Loucy (cell line): ENCODE data around the gene GRB10.

Source experiments
- EZH2phosphoT487 ChIP-seq: fragments of 200-600 bp; IDR thresholded peaks from 2 replicates; pipeline ENCODE4 v1.6.1; 2018; ENCODE audit warnings: antibody characterized with exemption, mild to moderate bottlenecking, moderate library complexity, borderline replicate concordance
- TF ChIP-seq, protein P1 (sequence below): fragments of 200-600 bp; sonication (generic); conservative IDR thresholded peaks from 2 replicates; pipeline ENCODE4 v1.5.1; 2014; ENCODE audit warnings: mild to moderate bottlenecking, antibody characterized with exemption, low read length

DNA sequence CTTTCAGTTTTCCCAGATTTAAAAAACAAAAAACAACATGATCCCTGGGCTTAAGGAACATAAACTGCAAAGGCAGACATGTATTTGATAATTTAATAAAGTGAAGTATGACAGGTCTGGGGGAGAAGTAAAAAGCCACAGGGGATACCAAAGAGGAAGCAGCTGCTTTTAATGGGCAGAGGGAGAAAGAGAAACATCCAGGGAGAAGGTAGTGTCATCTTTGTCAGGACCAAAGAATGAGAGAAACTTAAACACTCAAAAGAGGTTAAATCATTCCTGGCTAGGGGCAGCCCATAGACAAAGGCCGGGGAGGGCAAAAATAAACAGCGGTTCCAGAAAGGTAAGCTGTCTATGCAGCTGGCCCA, 94.5 kb downstream of the GRB10 start:
- TF ChIP-seq, protein P1, sequence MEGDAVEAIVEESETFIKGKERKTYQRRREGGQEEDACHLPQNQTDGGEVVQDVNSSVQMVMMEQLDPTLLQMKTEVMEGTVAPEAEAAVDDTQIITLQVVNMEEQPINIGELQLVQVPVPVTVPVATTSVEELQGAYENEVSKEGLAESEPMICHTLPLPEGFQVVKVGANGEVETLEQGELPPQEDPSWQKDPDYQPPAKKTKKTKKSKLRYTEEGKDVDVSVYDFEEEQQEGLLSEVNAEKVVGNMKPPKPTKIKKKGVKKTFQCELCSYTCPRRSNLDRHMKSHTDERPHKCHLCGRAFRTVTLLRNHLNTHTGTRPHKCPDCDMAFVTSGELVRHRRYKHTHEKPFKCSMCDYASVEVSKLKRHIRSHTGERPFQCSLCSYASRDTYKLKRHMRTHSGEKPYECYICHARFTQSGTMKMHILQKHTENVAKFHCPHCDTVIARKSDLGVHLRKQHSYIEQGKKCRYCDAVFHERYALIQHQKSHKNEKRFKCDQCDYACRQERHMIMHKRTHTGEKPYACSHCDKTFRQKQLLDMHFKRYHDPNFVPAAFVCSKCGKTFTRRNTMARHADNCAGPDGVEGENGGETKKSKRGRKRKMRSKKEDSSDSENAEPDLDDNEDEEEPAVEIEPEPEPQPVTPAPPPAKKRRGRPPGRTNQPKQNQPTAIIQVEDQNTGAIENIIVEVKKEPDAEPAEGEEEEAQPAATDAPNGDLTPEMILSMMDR = no peak
- TF ChIP-seq EZH2phosphoT487 = no peak
